Thoracic aorta (tissue), 2 donors: ENCODE results near the gene COPS8. TPM values are rescaled to one million over a fixed set of nuclear protein-coding genes. Genes with fewer than 3 reads are reported as not detected.

Experiments used
- ATAC-seq: fragments of 150-250 bp; one replicate; pipeline ENCODE4 v1.8.0; 2017; ENCODE audit warnings: low read depth; ENCODE audit not compliant: insufficient number of reproducible peaks, low FRiP score
- DNase-seq: peaks from one replicate; pipeline ENCODE4 v3.0.0-alpha.2; 2020; ENCODE audit warnings: low spot score
- H3K27ac ChIP-seq, 2 donors: fragments of 200-600 bp; sonication (generic); 1 replicate in 1 of 2; 2 replicates in 1 of 2; pipeline ENCODE4 v1.5.1; 2016; ENCODE audit warnings: mild to moderate bottlenecking in 2 of 2, moderate library complexity in 2 of 2
- H3K27me3 ChIP-seq: fragments of 200-600 bp; sonication (generic); replicated peaks from 2 replicates; pipeline ENCODE4 v1.6.0; 2016; ENCODE audit warnings: mild to moderate bottlenecking; ENCODE audit not compliant: insufficient read depth
- H3K36me3 ChIP-seq: fragments of 200-600 bp; sonication (generic); one replicate; pipeline ENCODE4 v1.5.1; 2016
- H3K4me1 ChIP-seq, 2 donors: fragments of 200-600 bp; sonication (generic); 1 replicate in 1 of 2; 2 replicates in 1 of 2; pipeline versions ENCODE4 v1.5.1 to v1.6.0; 2016; ENCODE audit warnings: low read depth in 2 of 2, mild to moderate bottlenecking in 1 of 2; ENCODE audit not compliant: control insufficient read depth in 1 of 2
- H3K4me3 ChIP-seq: fragments of 200-600 bp; sonication (generic); 2 replicates; pipeline ENCODE4 v1.5.1; 2016; ENCODE audit warnings: mild to moderate bottlenecking
- H3K9me3 ChIP-seq: fragments of 200-600 bp; sonication (generic); 2 replicates; pipeline ENCODE4 v1.5.1; 2016
- CTCF ChIP-seq: fragments of 200-600 bp; sonication (generic); IDR thresholded peaks from one replicate; pipeline ENCODE4 v1.5.1; 2019; ENCODE audit warnings: antibody characterized with exemption
- total RNA-seq, 2 donors: library from RNA; depleted of rRNA; stranded (reverse); fragments of >200 nt; gene quantifications; one replicate each; pipeline versions ENCODE4 v1.1.0 to v1.2.3, GENCODE V29; 2016

The COPS8 gene
- total RNA-seq, 2 donors from 2014 or later: 62.8 to 83.7 TPM

GRCh38 chr2:237090906-237091305, 5.2 kb downstream of the COPS8 start:
- no peak for DNase-seq
- H3K9me3 ChIP-seq: no peaks in the 10 kb centered on the region
- peaks cover 19% of the 10 kb centered on the region for H3K36me3 ChIP-seq
- H3K4me3 ChIP-seq: no peak overlapping the region
- TF ChIP-seq CTCF: no peak
- no peak for ATAC-seq
- peaks cover 15 to 16% of the 10 kb centered on the region in 2 donors for H3K4me1 ChIP-seq
- no peak overlapping the region for H3K27ac ChIP-seq
- H3K27me3 ChIP-seq: no peaks in the 10 kb centered on the region

- no peak overlapping the region for H3K4me3 ChIP-seq
- no peaks in the 10 kb centered on the region for H3K9me3 ChIP-seq
- H3K4me1 ChIP-seq: peaks cover 10% of the 10 kb centered on the region in 2 donors
- no peak for DNase-seq
- H3K27ac ChIP-seq: no peak overlapping the region
- peak; percentile 44 for ATAC-seq
- TF ChIP-seq CTCF: no peak
- H3K36me3 ChIP-seq: peaks cover 28% of the 10 kb centered on the region
- no peaks in the 10 kb centered on the region for H3K27me3 ChIP-seq
Measured at GRCh38 chr2:237091779-237092436, 6.2 kb downstream of the COPS8 start.

GRCh38 chr2:237092506-237092905, 6.8 kb downstream of the COPS8 start:
- no peaks in the 10 kb centered on the region for H3K9me3 ChIP-seq
- no peak overlapping the region for H3K27ac ChIP-seq
- peaks cover 7% of the 10 kb centered on the region in 2 donors for H3K4me1 ChIP-seq
- DNase-seq: no peak
- ATAC-seq: no peak
- no peak for TF ChIP-seq CTCF
- H3K4me3 ChIP-seq: no peak overlapping the region
- H3K27me3 ChIP-seq: no peaks in the 10 kb centered on the region
- H3K36me3 ChIP-seq: peaks cover 34% of the 10 kb centered on the region

- no peak overlapping the region for H3K4me3 ChIP-seq
- peak; percentile 43 for TF ChIP-seq CTCF
- DNase-seq: no peak
- H3K27ac ChIP-seq: no peak overlapping the region
- no peaks in the 10 kb centered on the region for H3K27me3 ChIP-seq
- peaks cover 36% of the 10 kb centered on the region for H3K36me3 ChIP-seq
- H3K9me3 ChIP-seq: no peaks in the 10 kb centered on the region
- ATAC-seq: no peak
- H3K4me1 ChIP-seq: peaks cover 5 to 7% of the 10 kb centered on the region in 2 donors
Measured at GRCh38 chr2:237092920-237093781, 7.5 kb downstream of the COPS8 start.

GRCh38 chr2:237096201-237096600, 10.5 kb downstream of the COPS8 start:
- DNase-seq (no peak), ATAC-seq (no peak)
- peaks cover 49% of the 10 kb centered on the region for H3K36me3 ChIP-seq
- H3K27me3 ChIP-seq: no peaks in the 10 kb centered on the region
- TF ChIP-seq CTCF: no peak
- H3K27ac ChIP-seq: no peak overlapping the region
- H3K4me3 ChIP-seq: no peak overlapping the region
- peaks cover 5 to 7% of the 10 kb centered on the region in 2 donors for H3K4me1 ChIP-seq
- no peaks in the 10 kb centered on the region for H3K9me3 ChIP-seq
